GM10847 (cell line): ENCODE data around the gene PTGIS.

Source experiments
- POLR2A ChIP-seq: IDR thresholded peaks from 2 replicates; pipeline ENCODE4 v1.6.1; 2011; ENCODE audit not compliant: insufficient read length; ENCODE audit errors: extremely low read depth

PTGIS gene

DNA sequence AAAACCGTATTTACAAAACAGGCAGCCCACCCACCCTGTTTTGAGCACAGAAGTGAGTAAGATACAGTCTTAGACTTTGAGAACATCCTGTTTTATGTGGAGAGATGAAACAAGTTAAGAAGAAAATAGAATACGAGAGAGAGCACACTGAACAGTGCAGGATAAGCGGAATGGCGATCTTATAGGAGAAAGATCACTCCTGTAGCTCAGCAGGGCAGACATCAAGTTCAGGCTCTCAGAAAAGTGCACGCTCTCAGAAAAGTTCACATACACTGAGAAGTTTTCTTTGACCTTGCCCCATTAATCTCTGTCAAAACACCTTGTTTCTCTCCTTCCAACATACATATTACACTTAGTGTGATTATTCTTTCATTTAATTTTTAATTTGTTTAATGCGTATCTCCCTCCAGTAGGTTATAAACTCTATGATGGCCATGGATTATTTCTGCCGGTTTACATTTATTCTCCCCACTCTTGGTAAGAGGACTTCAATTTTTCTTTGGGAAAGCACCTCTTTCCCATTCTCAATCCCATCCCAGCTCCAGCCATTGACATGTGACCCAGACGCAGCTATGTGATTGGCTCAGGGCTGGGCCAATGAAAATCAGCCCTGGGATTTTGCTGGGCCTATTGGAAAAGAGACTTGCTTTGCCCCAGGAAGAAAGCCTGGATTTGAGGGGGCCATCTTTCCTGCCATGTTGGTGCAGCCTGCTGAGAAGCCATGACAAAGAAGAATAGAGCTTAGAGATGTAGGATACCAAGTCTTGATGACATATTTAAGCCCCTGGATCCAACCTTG, 101.6 kb downstream of the PTGIS start:
- no peak for TF ChIP-seq POLR2A

DNA sequence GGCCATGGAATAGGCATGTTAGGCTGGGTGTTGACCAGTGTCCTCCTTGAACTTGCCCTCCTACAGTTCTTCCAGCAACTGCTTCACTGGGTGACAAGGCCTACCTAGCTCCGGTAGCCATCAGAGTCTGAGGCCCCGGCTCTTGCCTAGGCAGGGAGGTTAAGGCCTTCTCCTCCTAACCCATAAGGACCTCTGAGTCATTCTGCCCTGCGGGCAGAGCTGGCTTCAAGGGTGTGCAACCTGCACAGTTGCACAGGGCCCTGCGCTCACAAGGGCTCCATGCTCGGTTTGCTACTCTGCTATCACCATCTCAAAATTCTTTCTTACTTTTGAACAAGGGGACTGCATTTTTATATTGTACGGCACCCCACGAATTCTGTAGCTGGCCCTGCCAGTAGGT, 103.4 kb downstream of the PTGIS start:
- TF ChIP-seq POLR2A, result no peak

GRCh38 chr20:49462626-49463025, 105.3 kb downstream of the PTGIS start:
- TF ChIP-seq POLR2A, result no peak

DNA sequence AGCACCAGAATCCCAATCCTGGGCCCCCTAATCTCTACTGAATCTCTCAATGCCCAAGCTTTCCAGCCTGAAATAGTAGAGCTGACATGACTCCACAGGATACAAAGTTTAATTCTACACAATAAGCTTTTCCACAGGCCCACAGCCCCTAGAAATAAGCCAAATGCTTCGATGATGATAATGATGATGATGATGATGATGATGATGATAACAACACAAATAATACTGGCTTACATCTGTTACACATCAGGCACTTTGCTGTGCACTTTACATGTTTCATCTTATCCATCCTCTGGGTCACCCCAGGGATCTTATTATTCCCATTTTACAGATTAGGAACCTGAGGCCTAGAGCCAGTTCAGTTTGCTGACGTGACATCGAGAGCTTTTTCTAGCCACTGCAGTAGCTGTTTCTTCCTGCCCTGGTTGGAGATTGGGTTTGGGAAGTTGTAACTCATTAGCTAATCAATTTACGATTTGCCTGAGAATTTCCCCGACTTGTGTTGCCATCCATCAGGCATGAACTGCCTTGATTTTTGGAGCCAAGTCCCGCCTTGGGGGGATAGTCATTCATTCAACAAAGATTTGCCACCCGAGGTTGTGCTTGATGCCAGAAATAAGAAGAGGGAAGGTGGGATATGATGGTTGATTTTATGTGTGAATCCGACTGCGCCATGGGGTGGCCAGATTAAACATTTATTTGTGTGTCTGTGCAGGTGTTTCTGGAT, 105.9 kb downstream of the PTGIS start:
- no peak for TF ChIP-seq POLR2A

- TF ChIP-seq POLR2A, result no peak
These were observed 107.0 kb downstream of the PTGIS start for GRCh38 chr20:49460916-49461315.

DNA sequence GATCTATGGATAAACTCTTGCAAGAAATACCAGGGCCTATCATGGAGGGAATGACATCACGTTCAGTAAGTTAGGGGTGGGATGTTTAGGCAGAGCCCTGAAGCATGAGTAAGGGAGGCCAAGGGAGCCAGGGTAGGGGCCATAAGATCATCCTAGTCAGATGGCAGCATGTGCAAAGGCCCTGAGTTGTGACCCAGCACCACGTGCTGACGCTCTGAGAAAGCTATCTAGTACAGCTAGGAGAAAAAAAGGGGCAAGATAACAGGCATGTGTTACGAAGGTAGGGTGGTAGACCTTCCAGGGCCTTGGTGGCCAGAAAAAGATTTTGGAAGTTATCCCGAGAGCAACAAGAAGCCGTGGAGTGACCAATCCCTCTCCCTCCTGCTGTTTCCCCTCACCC, 107.8 kb downstream of the PTGIS start:
- TF ChIP-seq POLR2A, result no peak

DNA sequence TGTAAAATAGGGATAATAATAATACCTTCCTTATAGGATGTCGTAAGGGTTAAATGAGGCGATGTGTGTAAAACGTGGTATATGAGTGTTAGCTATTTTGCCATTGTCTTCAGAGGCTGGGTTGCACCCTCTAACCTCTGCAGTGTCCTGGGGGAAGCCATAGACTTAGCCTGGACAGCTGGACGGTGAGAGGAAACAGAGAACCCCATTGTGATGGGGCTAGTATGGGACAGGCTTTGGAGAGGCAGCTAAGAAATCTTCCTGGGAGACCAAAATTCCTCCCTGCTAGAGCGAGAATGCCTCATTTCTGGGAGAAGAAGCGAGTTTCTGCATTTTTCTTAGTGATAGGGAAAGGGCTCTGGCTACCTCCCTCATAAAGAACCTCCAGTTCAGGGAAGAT, 108.3 kb downstream of the PTGIS start:
- no peak for TF ChIP-seq POLR2A

DNA sequence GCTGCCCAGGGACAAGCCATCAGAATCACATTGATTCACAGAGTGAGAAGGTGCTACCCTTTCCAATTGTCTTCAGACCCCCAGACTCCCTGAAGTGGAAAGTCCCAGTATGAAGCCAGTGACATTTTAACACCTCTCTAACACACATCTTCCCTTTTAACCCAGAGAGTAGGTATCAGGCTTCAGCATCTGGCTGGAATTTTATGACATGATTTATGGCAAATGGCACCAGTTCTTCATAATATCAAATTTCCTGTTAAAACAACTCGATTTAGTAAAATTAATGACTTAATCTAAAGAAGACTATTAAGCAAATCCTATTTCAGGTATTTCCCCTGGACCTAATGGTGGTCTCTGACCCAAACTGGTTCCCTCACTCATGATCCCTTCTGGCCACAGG, 110.5 kb downstream of the PTGIS start:
- TF ChIP-seq POLR2A, result no peak

GRCh38 chr20:49456646-49457045, 111.3 kb downstream of the PTGIS start:
- no peak for TF ChIP-seq POLR2A

GRCh38 chr20:49455691-49456090, 112.2 kb downstream of the PTGIS start:
- TF ChIP-seq POLR2A, result no peak
